ENCODE results near the gene KRT13. TPM values are rescaled to one million over a fixed set of nuclear protein-coding genes. Genes with fewer than 3 reads are reported as not detected.

KRT13 gene
- total and polyA plus RNA-seq, 2 experiments from 2014 or later = not detected

GRCh38 chr17:41546819-41547218 is 41.4 kb upstream of the KRT13 start (continued):
- TF ChIP-seq ZNF462 (CRISPR knock-in tag; IDR thresholded peaks at IDR 0.05) (no peak), POLR2AphosphoS5 (IDR thresholded peaks at IDR 0.05; ENCODE audit: low read depth) (no peak), CREB1 (CRISPR knock-in tag; IDR thresholded peaks at IDR 0.05; ENCODE audit: low read depth) (no peak), ZNF331 (CRISPR knock-in tag; IDR thresholded peaks at IDR 0.05; ENCODE audit: low read depth) (no peak), STAT1 (IDR thresholded peaks at IDR 0.05; ENCODE audit: unreplicated experiment) (no peak), NANOG (IDR thresholded peaks at IDR 0.05; ENCODE audit: borderline replicate concordance) (no peak)

DNA sequence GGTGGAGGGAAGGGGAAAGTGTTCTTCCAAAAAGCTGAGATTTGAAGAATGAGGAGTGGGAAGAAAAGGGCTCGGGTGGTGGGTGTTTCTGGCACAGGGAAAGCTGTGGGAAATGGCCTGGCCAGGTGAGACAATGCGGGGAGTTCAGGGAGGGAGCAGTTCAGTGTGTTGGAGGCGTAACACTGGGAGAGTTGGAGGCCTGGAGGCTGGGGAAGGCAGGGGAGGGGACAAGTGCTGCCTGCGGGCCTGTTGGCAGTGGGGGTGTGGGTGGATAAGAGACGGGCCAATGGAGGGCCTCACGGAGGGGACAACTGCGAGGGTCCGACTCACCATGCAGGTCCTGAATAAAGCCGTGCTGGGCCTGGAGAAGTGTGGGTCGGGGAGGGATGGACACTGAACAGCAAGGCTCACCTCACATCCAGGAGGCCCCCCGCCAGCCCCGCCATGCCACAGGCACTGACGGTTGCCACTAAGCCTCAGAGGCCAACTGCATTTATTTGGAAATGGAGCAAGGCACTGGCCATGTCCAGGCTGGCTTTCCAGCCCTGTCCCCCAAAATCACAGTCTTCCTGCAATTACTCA is 40.5 kb upstream of the KRT13 start:
- H3K9me3 Mint-ChIP-seq = peaks cover 7% of the 10 kb centered on the region
- no peak overlapping the region for H3K4me2 ChIP-seq
- H3K27ac ChIP-seq (ENCODE audit: low read depth) = no peak overlapping the region
- no peaks in the 10 kb centered on the region for H3K36me3 Mint-ChIP-seq (ENCODE audit: low read depth)
- ATAC-seq (no peak), DNase-seq (ENCODE audit: low spot score) (no peak)
- H3F3A ChIP-seq (replicated peaks; ENCODE audit: low read depth) = no peaks in the 10 kb centered on the region
- H2AFZ ChIP-seq = no peak overlapping the region
- H3K4me1 Mint-ChIP-seq = peaks cover 26% of the 10 kb centered on the region
- no peaks in the 10 kb centered on the region for H3K27me3 ChIP-seq (ENCODE audit: insufficient read depth)
- H4K20me1 ChIP-seq (replicated peaks; ENCODE audit: insufficient read depth) = no peaks in the 10 kb centered on the region
- H3K4me3 ChIP-seq = no peak overlapping the region
- H3K4me3 Mint-ChIP-seq = no peak overlapping the region
- H3K79me2 ChIP-seq (replicated peaks; ENCODE audit: insufficient read depth) = no peaks in the 10 kb centered on the region
- H3K4me1 ChIP-seq (ENCODE audit: insufficient read depth) = peaks cover 16% of the 10 kb centered on the region
- no peaks in the 10 kb centered on the region for H3K36me3 ChIP-seq (ENCODE audit: insufficient read depth)
- TF ChIP-seq ETS1 (IDR thresholded peaks at IDR 0.05) (no peak), REST (IDR thresholded peaks at IDR 0.05; ENCODE audit: unreplicated experiment) (no peak), NANOG (IDR thresholded peaks at IDR 0.05; ENCODE audit: borderline replicate concordance) (no peak)
- no peaks in the 10 kb centered on the region for H3K9me2 ChIP-seq (ENCODE audit: insufficient read depth)
- peaks cover 24% of the 10 kb centered on the region for H3K27me3 Mint-ChIP-seq (ENCODE audit: insufficient read depth, low read depth, poor library complexity)
- no peak overlapping the region for H3K27ac Mint-ChIP-seq
